ENCODE data around the gene TRIM14.
A peak's percentile ranks its signal among the peaks of the same experiment; 100 is the strongest.
"Not testable (repeated sequence)": the region's sequence is repeated elsewhere in the genome, so short reads cannot be mapped to it uniquely, and the experiment has no call there.

TRIM14 gene

DNA sequence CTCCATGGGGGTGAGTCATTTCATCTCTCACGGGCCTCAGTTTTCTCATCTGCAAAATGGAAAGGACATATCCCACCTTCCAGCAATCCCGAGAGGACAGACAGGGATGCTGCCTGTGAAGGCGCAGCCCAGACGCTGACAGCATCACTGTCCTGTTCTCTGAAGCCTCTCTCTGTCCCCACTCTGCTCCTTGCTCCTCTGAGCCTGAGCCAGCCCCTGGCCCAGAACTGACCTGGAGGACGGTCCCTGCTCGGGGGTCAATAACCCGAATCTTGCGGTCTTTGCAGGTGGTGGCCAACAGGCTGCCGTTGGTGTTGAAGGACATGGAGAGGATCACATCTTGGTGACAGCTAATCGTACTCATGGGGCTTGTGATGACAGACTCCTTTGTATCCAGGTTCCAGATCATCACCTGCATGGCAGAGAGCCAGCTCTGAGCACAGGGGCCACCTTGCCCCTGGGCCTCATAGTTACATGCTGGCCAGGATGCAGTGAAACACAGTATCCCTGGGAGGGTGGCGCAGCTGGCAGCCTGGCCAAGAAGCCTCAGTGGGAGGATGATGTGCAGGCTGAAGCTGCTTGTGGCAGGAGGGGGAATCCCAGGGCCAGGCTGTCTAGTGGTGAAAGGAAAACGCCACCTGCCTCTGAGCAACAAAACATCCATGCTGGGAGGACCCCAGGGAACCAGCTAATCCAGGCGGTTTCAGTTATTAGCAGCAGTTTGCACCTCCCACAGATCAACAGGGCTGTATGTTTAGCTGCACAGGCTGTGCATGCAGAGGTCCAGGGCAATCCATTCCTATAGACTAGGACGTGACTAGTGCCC is 14.0 kb upstream of the TRIM14 start:
- H3K4me3 ChIP-seq (ENCODE audit: low read depth in 1 of 2, low read length in 1 of 2) = no peak overlapping the region
- H3K4me1 ChIP-seq (ENCODE audit: control insufficient read depth in 1 of 2, insufficient read depth in 1 of 2, low read depth in 1 of 2, low read length in 1 of 2) = peaks cover 21 to 27% of the 10 kb centered on the region in 2 experiments
- H3K9me3 ChIP-seq = no peaks in the 10 kb centered on the region
- peaks cover 82% of the 10 kb centered on the region for H3K36me3 ChIP-seq
- TF ChIP-seq, protein P1, sequence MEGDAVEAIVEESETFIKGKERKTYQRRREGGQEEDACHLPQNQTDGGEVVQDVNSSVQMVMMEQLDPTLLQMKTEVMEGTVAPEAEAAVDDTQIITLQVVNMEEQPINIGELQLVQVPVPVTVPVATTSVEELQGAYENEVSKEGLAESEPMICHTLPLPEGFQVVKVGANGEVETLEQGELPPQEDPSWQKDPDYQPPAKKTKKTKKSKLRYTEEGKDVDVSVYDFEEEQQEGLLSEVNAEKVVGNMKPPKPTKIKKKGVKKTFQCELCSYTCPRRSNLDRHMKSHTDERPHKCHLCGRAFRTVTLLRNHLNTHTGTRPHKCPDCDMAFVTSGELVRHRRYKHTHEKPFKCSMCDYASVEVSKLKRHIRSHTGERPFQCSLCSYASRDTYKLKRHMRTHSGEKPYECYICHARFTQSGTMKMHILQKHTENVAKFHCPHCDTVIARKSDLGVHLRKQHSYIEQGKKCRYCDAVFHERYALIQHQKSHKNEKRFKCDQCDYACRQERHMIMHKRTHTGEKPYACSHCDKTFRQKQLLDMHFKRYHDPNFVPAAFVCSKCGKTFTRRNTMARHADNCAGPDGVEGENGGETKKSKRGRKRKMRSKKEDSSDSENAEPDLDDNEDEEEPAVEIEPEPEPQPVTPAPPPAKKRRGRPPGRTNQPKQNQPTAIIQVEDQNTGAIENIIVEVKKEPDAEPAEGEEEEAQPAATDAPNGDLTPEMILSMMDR (IDR thresholded peaks at IDR 0.05) = no peak
- no peaks in the 10 kb centered on the region for H3K27me3 ChIP-seq
- H3K27ac ChIP-seq = no peak overlapping the region

DNA sequence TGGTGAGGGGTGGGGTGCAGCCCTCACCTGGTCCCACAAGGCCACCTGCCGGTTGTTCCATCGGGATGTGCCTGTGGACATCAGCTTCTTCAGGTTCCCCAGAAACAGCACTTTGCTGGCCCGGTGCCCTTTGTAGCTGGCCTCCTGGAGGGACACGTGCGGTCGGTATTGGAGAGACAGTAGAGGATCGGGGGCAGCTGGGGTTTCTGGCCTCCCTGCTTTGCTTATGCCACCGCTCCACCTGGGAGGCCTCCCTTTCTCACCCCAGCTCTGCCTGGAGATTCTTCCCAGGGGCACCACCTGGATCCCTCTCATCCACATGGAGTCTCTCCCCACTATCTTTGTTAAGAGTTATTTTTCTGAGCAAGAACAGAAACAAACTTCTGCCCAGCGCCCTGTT is 13.1 kb upstream of the TRIM14 start:
- Histone ChIP-seq H3K9me3 (no peaks in the 10 kb centered on the region), H3K27ac (no peak overlapping the region), H3K4me1 (ENCODE audit: control insufficient read depth in 1 of 2, insufficient read depth in 1 of 2, low read depth in 1 of 2, low read length in 1 of 2) (peaks cover 16 to 24% of the 10 kb centered on the region in 2 experiments), H3K36me3 (peaks cover 80% of the 10 kb centered on the region), H3K27me3 (no peaks in the 10 kb centered on the region), H3K4me3 (ENCODE audit: low read depth in 1 of 2, low read length in 1 of 2) (no peak overlapping the region)
- TF ChIP-seq, protein P1 (IDR thresholded peaks at IDR 0.05) = no peak

DNA sequence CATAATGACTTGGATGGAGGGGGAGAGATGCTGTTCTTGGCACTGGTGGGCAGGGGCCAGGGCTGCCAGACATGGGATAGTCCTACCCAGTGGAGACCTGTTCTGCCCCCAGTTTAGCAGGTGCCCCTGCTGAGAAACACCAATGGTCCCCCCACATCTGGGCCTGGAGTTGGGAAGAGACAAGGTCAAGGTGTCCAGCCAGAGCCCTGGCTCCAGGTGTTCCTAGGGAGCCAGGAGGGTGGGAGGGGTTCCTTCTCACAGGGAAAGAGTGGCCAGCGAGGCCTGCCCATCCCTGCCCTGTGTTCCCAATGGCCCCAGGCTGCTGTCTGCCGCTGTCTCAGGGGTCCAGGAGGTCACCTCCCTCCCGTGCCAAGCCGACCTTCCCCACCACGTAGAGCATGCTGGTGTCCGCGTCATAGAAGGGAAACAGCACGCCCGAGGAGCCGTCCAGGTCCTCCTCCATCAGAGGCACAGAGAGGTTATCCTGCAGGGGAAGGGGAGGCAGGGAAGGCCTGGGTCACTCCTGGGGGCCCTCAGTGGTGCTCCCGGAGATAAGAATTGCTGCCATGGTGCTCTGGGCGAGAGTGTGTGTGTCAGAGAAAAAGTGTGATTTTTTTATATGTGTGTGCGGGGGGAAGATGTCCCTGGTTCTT is 11.7 kb upstream of the TRIM14 start:
- no peak overlapping the region for H3K4me3 ChIP-seq (ENCODE audit: low read depth in 1 of 2, low read length in 1 of 2)
- H3K36me3 ChIP-seq = peaks cover 80% of the 10 kb centered on the region
- H3K27me3 ChIP-seq = no peaks in the 10 kb centered on the region
- peaks cover 16 to 24% of the 10 kb centered on the region in 2 experiments for H3K4me1 ChIP-seq (ENCODE audit: control insufficient read depth in 1 of 2, insufficient read depth in 1 of 2, low read depth in 1 of 2, low read length in 1 of 2)
- no peaks in the 10 kb centered on the region for H3K9me3 ChIP-seq
- TF ChIP-seq, protein P1 (IDR thresholded peaks at IDR 0.05) = no peak
- H3K27ac ChIP-seq = peak overlapping the region; percentile 85

DNA sequence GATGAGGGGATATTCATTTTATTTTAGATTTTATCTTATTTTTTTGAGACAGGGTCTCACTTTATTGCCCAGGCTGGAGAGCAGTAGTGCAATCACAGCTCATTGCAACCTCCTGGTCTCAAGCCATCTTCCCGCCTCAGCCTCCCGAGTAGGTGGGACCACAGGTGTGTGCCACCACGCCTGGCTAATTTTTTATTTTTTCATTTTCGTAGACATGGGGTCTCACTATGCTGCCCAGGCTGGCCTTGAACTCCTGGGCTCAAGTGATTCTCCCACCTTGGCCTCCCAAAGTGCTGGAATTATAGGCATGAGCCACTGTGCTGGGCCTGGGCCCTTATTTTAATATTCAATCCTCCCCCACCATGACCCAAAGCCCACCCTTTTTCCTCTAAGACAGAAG is 11.0 kb upstream of the TRIM14 start:
- peak overlapping the region; percentile 85 for H3K27ac ChIP-seq
- peaks cover 79% of the 10 kb centered on the region for H3K36me3 ChIP-seq
- not testable (repeated sequence) for H3K9me3 ChIP-seq; H3K4me3 ChIP-seq (ENCODE audit: low read depth in 1 of 2, low read length in 1 of 2); H3K27me3 ChIP-seq
- peaks cover 16 to 24% of the 10 kb centered on the region in 2 experiments for H3K4me1 ChIP-seq (ENCODE audit: control insufficient read depth in 1 of 2, insufficient read depth in 1 of 2, low read depth in 1 of 2, low read length in 1 of 2)

DNA sequence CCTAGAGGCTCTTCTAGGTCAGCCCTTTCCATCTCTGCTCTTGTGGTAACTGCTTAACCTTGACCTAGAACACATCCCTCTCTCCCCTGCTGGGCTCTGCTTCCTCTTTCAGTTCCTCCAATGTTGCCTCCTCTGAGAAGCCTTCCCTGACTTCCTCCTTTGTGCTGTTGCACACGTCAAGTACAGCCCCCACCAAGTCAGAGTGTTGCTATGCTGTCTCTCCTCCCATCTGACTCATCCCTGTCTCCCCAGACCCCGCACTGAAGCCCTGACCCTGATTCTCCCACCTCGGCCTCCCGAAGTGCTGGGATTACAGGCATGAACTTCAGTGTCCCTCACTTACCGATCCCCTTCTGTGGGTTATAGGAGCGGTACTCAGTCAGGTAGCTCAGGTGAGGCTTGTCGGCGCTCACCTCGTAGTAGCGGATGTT is 10.4 kb upstream of the TRIM14 start:
- TF ChIP-seq, protein P1 (IDR thresholded peaks at IDR 0.05) = no peak
- Histone ChIP-seq H3K4me3 (ENCODE audit: low read depth in 1 of 2, low read length in 1 of 2) (peak overlapping the region in 1 of 2 experiments; percentile 29), H3K27ac (peak overlapping the region; percentile 85), H3K4me1 (ENCODE audit: control insufficient read depth in 1 of 2, insufficient read depth in 1 of 2, low read depth in 1 of 2, low read length in 1 of 2) (peaks cover 16 to 24% of the 10 kb centered on the region in 2 experiments), H3K9me3 (no peaks in the 10 kb centered on the region), H3K36me3 (peaks cover 79% of the 10 kb centered on the region), H3K27me3 (no peaks in the 10 kb centered on the region)

DNA sequence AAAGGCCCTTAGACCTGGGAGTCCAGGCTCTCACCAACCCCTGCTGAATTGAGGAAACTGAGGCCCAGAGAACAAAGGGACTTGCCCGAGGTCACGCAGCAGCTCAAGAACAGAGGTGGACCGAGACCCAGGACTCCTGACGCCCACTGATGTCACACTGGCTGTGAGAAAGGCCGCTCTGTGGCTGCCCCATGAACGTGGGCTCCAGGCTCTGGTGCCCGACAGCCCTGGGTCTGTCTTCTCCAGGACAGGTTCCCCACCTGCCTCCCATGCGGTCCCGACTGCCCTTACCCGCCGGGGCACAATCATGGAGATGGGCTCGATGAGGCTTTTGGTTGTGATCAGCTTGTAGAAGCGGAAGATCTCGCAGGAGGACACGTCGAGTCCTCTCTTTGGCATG is 9.3 kb upstream of the TRIM14 start:
- TF ChIP-seq, protein P1 (IDR thresholded peaks at IDR 0.05) = no peak
- Histone ChIP-seq H3K9me3 (no peaks in the 10 kb centered on the region), H3K27me3 (no peaks in the 10 kb centered on the region), H3K27ac (peak overlapping the region; percentile 85), H3K4me1 (ENCODE audit: control insufficient read depth in 1 of 2, insufficient read depth in 1 of 2, low read depth in 1 of 2, low read length in 1 of 2) (peaks cover 16 to 24% of the 10 kb centered on the region in 2 experiments), H3K4me3 (ENCODE audit: low read depth in 1 of 2, low read length in 1 of 2) (no peak overlapping the region), H3K36me3 (peaks cover 73% of the 10 kb centered on the region)

Data from neutrophil (primary cell).